ENCODE measurements around the gene TAOK2. TPM values are rescaled to one million over a fixed set of nuclear protein-coding genes. Genes with fewer than 3 reads are reported as not detected.

Gene TAOK2
- total and polyA plus RNA-seq, 2 of the 13 experiments (the other 11 are each of a cell fraction or from before 2014, with no cell fraction given): 17.4 to 43.2 TPM

DNA sequence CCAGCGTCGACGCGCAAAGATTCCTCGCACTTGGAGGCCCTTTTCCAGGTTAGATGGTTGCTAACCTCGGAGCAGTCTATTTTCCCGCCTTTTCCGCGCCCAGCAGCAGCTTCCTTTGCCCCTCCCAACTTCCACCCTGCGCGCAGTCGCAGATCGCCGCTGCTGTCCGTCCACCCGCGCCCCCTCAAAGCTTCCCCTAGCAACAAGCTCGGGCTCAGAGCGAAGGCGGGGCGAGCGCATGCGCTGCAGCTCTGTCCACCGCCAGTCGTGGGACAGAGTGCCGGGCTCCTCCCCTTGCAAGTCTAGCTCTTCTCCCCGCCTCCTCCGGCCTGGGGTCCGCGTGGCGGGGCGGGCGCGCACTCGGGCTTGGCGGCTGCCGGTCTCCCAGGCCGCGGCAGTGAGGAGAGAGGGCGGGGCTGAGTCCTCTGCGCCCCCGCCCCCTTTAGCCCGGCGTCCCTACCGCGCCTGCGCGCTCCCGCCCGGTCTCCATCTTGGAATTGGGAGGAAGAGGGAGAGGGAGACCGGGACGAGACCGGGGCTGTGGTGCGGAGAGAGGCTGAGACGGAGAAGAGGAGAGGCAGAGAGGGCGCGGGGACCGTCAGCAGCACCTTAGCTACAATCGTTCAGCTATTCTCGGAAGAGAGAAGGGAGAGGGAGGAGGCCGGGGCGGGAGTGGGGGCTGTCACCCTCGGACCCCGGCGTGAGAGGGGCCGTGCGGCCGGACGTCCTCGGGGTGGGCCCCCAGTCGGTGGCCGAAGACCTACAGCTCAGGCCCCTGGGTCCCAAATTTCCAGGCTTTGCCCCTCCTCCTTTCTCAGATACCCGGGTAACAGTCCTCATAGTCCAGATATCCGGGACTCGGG lies at the start of gene TAOK2 (continued):
- peak; percentile 96 for TF ChIP-seq SPEN (CRISPR knock-in tag; IDR thresholded peaks at IDR 0.05; ENCODE audit: low read depth)
- TF ChIP-seq ZBTB20 (CRISPR knock-in tag; IDR thresholded peaks at IDR 0.05; ENCODE audit: borderline replicate concordance, low read depth): peak; percentile 73
- peak; percentile 36; the same call in 1 of the 2 replicates for TF ChIP-seq JDP2 (CRISPR knock-in tag; IDR thresholded peaks at IDR 0.05; ENCODE audit: borderline replicate concordance)
- peak; percentile 74; the same call in 1 of the 2 replicates for TF ChIP-seq BRF2 (CRISPR knock-in tag; IDR thresholded peaks at IDR 0.05)
- TF ChIP-seq ERF (CRISPR knock-in tag; IDR thresholded peaks at IDR 0.05): peak; percentile 97
- TF ChIP-seq EP300 (IDR thresholded peaks at IDR 0.05; ENCODE audit: low read depth in 2 of 2, low read length in 2 of 2): peak in 1 of 2 experiments; percentile 65; a peak in 2 of 4 replicates
- TF ChIP-seq EP300 (CRISPR knock-in tag; IDR thresholded peaks at IDR 0.05; ENCODE audit: borderline replicate concordance): no peak
- 0 out of 2 replicates have a peak, but pooled peaks have one; percentile 32 for TF ChIP-seq ZKSCAN5 (CRISPR knock-in tag; IDR thresholded peaks at IDR 0.05)
- peak; percentile 90; the same call in 1 of the 2 replicates for TF ChIP-seq ZNF607 (CRISPR knock-in tag; IDR thresholded peaks at IDR 0.05; ENCODE audit: borderline replicate concordance)
- TF ChIP-seq KDM5B (CRISPR knock-in tag; IDR thresholded peaks at IDR 0.05; ENCODE audit: borderline replicate concordance): peak; percentile 89
- TF ChIP-seq ZNF501 (CRISPR knock-in tag; IDR thresholded peaks at IDR 0.05): peak; percentile 97
- TF ChIP-seq ZC3H13 (CRISPR knock-in tag; IDR thresholded peaks at IDR 0.05): peak; percentile 93
- TF ChIP-seq ZNF83 (CRISPR knock-in tag; IDR thresholded peaks at IDR 0.05; ENCODE audit: borderline replicate concordance): peak; percentile 28; the same call in 1 of the 2 replicates
- peak; percentile 76 for TF ChIP-seq FOXP4 (CRISPR knock-in tag; IDR thresholded peaks at IDR 0.05)
- TF ChIP-seq, protein P1, sequence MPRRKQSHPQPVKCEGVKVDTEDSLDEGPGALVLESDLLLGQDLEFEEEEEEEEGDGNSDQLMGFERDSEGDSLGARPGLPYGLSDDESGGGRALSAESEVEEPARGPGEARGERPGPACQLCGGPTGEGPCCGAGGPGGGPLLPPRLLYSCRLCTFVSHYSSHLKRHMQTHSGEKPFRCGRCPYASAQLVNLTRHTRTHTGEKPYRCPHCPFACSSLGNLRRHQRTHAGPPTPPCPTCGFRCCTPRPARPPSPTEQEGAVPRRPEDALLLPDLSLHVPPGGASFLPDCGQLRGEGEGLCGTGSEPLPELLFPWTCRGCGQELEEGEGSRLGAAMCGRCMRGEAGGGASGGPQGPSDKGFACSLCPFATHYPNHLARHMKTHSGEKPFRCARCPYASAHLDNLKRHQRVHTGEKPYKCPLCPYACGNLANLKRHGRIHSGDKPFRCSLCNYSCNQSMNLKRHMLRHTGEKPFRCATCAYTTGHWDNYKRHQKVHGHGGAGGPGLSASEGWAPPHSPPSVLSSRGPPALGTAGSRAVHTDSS (CRISPR knock-in tag; conservative IDR thresholded peaks at IDR 0.05): peak; percentile 62; the same call in 1 of the 2 replicates
- TF ChIP-seq ZFP1 (CRISPR knock-in tag; IDR thresholded peaks at IDR 0.05): no peak
- TF ChIP-seq, protein P2, sequence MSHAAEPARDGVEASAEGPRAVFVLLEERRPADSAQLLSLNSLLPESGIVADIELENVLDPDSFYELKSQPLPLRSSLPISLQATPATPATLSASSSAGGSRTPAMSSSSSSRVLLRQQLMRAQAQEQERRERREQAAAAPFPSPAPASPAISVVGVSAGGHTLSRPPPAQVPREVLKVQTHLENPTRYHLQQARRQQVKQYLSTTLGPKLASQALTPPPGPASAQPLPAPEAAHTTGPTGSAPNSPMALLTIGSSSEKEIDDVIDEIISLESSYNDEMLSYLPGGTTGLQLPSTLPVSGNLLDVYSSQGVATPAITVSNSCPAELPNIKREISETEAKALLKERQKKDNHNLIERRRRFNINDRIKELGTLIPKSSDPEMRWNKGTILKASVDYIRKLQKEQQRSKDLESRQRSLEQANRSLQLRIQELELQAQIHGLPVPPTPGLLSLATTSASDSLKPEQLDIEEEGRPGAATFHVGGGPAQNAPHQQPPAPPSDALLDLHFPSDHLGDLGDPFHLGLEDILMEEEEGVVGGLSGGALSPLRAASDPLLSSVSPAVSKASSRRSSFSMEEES (CRISPR knock-in tag; IDR thresholded peaks at IDR 0.05): peak; percentile 76
- TF ChIP-seq, protein P3, sequence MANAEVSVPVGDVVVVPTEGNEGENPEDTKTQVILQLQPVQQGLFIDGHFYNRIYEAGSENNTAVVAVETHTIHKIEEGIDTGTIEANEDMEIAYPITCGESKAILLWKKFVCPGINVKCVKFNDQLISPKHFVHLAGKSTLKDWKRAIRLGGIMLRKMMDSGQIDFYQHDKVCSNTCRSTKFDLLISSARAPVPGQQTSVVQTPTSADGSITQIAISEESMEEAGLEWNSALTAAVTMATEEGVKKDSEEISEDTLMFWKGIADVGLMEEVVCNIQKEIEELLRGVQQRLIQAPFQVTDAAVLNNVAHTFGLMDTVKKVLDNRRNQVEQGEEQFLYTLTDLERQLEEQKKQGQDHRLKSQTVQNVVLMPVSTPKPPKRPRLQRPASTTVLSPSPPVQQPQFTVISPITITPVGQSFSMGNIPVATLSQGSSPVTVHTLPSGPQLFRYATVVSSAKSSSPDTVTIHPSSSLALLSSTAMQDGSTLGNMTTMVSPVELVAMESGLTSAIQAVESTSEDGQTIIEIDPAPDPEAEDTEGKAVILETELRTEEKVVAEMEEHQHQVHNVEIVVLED (CRISPR knock-in tag; IDR thresholded peaks at IDR 0.05; ENCODE audit: borderline replicate concordance): peak; percentile 85
- 0 out of 2 replicates have a peak, but pooled peaks have one; percentile 83 for TF ChIP-seq ZNF224 (CRISPR knock-in tag; IDR thresholded peaks at IDR 0.05)
- TF ChIP-seq ZBTB21 (CRISPR knock-in tag; IDR thresholded peaks at IDR 0.05): peak; percentile 13; the same call in 1 of the 2 replicates
- TF ChIP-seq PHF8 (CRISPR knock-in tag; IDR thresholded peaks at IDR 0.05): peak; percentile 91

Measured in HepG2 (cell line).